DND-41 (cell line): ENCODE data around the gene PNMA6F.
"Not testable (repeated sequence)": the region's sequence is repeated elsewhere in the genome, so short reads cannot be mapped to it uniquely, and the experiment has no call there.

Experiments used
- EZH2 ChIP-seq: IDR thresholded peaks from 3 replicates; pipeline ENCODE4 v1.6.1; 2012; ENCODE audit warnings: borderline replicate concordance, low read depth, mild to moderate bottlenecking, moderate library complexity, low read length, inconsistent platforms; ENCODE audit not compliant: severe bottlenecking
- TF ChIP-seq, protein P1 (sequence below): IDR thresholded peaks from 2 replicates; pipeline ENCODE4 v1.5.1; 2012; ENCODE audit warnings: borderline replicate concordance, low read length, moderate library complexity, mild to moderate bottlenecking; ENCODE audit not compliant: poor library complexity, severe bottlenecking; ENCODE audit errors: extremely low read depth

GRCh38 chrX:153293485-153294071 is 28.0 kb downstream of the PNMA6F start:
- TF ChIP-seq, protein P1, sequence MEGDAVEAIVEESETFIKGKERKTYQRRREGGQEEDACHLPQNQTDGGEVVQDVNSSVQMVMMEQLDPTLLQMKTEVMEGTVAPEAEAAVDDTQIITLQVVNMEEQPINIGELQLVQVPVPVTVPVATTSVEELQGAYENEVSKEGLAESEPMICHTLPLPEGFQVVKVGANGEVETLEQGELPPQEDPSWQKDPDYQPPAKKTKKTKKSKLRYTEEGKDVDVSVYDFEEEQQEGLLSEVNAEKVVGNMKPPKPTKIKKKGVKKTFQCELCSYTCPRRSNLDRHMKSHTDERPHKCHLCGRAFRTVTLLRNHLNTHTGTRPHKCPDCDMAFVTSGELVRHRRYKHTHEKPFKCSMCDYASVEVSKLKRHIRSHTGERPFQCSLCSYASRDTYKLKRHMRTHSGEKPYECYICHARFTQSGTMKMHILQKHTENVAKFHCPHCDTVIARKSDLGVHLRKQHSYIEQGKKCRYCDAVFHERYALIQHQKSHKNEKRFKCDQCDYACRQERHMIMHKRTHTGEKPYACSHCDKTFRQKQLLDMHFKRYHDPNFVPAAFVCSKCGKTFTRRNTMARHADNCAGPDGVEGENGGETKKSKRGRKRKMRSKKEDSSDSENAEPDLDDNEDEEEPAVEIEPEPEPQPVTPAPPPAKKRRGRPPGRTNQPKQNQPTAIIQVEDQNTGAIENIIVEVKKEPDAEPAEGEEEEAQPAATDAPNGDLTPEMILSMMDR: not testable (repeated sequence)
- TF ChIP-seq EZH2: not testable (repeated sequence)
